Fibroblast of the aortic adventitia (primary cell): ENCODE data around the gene ZRSR2. TPM values are rescaled to one million over a fixed set of nuclear protein-coding genes. Genes with fewer than 3 reads are reported as not detected.
A peak's percentile ranks its signal among the peaks of the same experiment; 100 is the strongest.

Experiments
- DNase-seq: peaks from one replicate; pipeline ENCODE4 v3.0.0-alpha.2; 2010; ENCODE audit warnings: low read depth
- H3K4me3 ChIP-seq: 2 replicates; pipeline ENCODE4 v1.5.1; 2011; ENCODE audit warnings: low read depth, mild to moderate bottlenecking, control low read depth, low read length, moderate library complexity
- total RNA-seq: library from RNA; depleted of rRNA; stranded (reverse); fragments of >200 nt; gene quantifications from 2 replicates; pipeline ENCODE4 v1.2.3, GENCODE V29; 2012; ENCODE audit warnings: low replicate concordance
- TF ChIP-seq, protein P1 (sequence below): IDR thresholded peaks from 2 replicates; pipeline ENCODE4 v1.5.1; 2011; ENCODE audit warnings: mild to moderate bottlenecking, low read length, control low read depth, inconsistent platforms; ENCODE audit not compliant: insufficient read depth

The ZRSR2 gene
- total RNA-seq, 1 donor, result 6.0 TPM

DNA sequence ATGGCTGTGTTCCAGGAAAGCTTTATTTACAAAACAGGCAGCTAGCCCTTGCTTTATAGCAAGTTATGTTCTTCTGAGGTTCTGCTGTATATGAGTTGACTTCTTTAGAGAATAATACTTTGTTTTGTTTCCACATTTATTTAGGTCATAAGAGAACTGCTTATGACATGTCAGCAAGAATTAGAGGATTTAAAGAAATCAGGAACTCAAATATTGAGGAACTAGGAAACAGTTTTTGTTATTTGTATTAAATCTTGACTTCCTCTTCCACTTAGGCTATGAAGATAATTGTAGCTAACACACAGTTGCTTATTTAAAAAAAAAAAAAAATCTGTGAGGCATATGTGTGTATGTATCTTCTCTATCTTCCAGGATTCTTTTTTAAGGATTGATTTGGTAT lies 14.3 kb downstream of the ZRSR2 start:
- TF ChIP-seq, protein P1, sequence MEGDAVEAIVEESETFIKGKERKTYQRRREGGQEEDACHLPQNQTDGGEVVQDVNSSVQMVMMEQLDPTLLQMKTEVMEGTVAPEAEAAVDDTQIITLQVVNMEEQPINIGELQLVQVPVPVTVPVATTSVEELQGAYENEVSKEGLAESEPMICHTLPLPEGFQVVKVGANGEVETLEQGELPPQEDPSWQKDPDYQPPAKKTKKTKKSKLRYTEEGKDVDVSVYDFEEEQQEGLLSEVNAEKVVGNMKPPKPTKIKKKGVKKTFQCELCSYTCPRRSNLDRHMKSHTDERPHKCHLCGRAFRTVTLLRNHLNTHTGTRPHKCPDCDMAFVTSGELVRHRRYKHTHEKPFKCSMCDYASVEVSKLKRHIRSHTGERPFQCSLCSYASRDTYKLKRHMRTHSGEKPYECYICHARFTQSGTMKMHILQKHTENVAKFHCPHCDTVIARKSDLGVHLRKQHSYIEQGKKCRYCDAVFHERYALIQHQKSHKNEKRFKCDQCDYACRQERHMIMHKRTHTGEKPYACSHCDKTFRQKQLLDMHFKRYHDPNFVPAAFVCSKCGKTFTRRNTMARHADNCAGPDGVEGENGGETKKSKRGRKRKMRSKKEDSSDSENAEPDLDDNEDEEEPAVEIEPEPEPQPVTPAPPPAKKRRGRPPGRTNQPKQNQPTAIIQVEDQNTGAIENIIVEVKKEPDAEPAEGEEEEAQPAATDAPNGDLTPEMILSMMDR, result no peak
- no peak for DNase-seq
- no peak overlapping the region for H3K4me3 ChIP-seq

DNA sequence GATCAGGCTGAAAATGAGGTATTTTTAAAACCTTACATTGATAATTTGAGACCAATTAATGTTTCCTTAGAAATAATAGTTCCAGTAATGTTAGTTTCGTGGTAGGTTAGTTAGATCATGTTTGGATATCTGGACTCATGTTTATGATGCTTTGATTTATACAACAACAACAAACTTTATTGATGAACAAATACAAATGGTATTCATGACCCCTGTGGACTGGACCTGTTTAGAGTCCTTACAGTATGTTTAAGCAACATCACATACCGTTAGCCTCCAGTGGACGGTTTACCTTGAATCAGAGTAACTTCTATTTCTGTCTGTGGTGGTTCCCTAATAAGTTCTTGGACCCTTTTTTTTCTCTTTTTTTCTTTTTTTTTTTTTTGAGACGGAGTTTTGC lies 18.0 kb downstream of the ZRSR2 start:
- no peak overlapping the region for H3K4me3 ChIP-seq
- TF ChIP-seq, protein P1, result no peak
- DNase-seq, result no peak

DNA sequence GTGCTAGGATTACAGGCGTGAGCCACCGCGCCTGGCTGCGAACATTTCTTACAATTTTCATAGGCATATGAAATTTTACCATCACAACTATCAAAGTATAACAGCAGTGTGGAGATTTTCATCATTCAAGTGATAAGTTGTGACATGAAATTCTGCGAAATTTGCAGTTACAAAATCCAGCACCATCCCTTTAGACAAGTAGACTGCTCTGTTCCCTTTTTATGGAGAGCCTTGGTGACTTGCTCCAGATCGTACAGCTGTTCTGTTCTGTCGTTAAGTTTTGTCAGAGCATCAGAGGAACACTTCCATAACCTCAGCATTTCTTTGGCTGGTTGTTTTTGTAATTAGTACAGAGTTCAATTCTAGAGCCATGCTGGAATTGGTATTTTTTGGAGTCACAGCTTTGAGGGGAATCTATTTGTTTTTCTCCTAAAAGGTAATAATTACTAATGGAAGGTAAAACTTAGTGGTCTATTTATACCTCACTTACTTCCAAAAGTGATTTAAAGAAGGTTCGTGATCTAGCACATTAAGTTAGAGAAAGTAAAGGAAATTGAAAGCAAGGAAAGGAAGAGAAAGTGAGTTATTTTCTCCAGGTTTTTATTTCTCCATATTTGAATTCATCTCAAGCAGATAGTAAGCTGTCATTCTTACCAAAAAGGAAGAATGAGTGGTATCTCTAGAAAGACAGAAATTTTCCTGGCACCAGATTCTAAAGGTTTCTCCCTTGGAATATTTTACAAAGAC lies 22.1 kb downstream of the ZRSR2 start:
- DNase-seq, result no peak
- TF ChIP-seq, protein P1, result no peak
- no peak overlapping the region for H3K4me3 ChIP-seq

DNA sequence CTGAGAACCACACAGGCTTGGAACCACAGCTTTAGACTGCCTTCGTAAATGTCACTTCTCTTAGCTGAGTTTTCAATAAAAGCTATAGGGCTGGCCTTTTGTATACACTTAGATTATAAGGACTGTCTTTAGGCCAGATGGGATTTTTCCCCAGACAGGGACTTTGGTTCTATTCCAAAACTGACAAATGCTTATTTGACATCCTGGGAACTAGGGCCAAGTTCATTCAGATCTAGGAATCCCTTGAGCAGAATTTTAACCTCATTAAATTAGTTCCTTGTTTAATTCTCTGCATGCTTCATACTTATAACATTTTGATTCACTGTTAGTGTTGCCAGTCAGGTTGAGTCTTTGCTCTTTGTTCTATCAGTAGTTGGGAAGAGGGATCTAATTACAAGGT lies 23.1 kb downstream of the ZRSR2 start:
- DNase-seq, result no peak
- TF ChIP-seq, protein P1, result no peak
- no peak overlapping the region for H3K4me3 ChIP-seq

DNA sequence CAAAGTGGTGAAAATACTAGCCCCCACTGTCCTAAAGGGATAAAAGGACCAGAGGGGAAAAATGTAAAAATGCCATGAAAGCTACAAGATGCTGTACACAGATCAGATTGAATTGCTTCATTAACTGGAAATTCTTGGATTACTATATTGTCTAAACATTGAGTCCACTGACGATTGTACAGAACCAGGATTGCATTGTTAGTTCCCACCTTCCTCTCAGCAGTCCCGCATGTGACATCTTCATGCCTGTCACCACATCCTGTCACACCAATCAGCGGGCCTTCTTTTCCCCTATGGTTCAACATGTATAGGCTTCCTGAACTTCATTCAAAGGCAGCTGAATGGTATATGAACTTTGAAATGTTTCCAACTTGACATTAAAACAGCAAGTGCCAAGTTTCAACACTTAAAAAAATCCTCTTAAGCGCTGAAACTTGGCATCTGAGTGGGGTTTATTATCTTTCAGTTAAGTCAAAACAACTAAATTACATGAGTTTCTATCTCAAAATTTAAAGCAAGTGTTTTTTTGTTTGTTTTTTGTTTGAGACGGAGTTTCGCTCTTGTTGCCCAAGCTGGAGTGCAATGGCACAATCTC lies 24.6 kb downstream of the ZRSR2 start:
- TF ChIP-seq, protein P1, result no peak
- no peak overlapping the region for H3K4me3 ChIP-seq
- no peak for DNase-seq

DNA sequence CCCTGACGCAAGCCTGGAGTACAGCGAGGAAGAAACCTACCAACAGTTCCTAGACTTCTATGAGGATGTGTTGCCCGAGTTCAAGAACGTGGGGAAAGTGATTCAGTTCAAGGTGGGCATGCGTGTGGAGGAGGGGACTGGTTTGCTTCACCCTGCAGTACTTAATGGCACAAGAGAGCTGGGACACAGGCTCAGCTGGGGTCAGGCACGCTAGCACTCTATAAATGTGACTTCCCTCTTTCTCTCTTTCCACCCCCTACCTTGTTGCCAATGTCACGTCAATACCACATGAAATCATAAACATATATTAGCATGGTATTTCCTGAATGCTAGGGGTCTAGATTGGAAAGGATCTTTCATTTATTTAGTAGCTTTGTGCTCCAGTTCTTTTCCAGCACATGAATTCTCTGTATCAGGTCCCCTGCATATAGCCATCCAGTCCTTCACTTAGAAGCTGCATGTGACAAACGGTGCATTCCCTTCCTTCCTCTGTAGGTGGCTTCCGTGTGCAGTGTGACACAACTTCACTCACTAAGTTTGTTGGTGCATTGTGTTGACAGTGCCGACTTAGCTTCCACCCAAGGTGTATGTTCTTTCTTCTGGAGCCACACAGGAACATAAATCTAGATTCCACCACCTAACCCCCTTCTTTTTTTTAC lies 25.6 kb downstream of the ZRSR2 start:
- peak; percentile 23 for DNase-seq
- TF ChIP-seq, protein P1, result peak; percentile 29
- H3K4me3 ChIP-seq, result no peak overlapping the region
